ENCODE measurements around the gene STRAP. TPM values are rescaled to one million over a fixed set of nuclear protein-coding genes. Genes with fewer than 3 reads are reported as not detected.
"Not testable (repeated sequence)": the region's sequence is repeated elsewhere in the genome, so short reads cannot be mapped to it uniquely, and the experiment has no call there.

The STRAP gene
- total and polyA plus RNA-seq, 9 of the 15 experiments (the other 6 are each of a cell fraction or from before 2014, with no cell fraction given): 58.5 to 134 (median 89.5) TPM

DNA sequence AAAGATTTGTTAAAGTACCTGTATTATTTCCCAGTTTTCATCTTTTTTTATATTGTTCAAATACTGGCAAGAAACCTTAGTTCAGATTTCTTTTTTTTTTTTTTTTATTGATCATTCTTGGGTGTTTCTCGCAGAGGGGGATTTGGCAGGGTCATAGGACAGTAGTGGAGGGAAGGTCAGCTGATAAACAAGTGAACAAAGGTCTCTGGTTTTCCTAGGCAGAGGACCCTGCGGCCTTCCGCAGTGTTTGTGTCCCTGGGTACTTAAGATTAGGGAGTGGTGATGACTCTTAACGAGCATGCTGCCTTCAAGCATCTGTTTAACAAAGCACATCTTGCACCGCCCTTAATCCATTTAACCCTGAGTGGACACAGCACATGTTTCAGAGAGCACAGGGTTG is 29.7 kb downstream of the STRAP start:
- 11% methylated on average over 3 of the region's 5 CpGs for WGBS (ENCODE audit: insufficient coverage, low coverage, missing lambda C conversion rate)
- H3K9me1 ChIP-seq (ENCODE audit: control insufficient read depth, insufficient read depth, low read length); CTCF ChIA-PET (ENCODE audit: low intra/inter-chr PET ratio); intact Hi-C loops (cut with micrococcal nuclease); POLR2A ChIA-PET; H4K20me1 ChIP-seq (replicated peaks; ENCODE audit: control insufficient read depth, insufficient read depth, low read length); H3K27me3 ChIP-seq (ENCODE audit: control insufficient read depth in 2 of 2, insufficient read depth in 2 of 2, low read length in 2 of 2); FAIRE-seq; H3K4me1 ChIP-seq (replicated peaks in 1 of 2; ENCODE audit: control insufficient read depth in 2 of 2, insufficient read depth in 2 of 2, low read length in 2 of 2); H3K4me2 ChIP-seq (ENCODE audit: insufficient read depth, low read length); H3K9me3 ChIP-seq (replicated peaks; ENCODE audit: control insufficient read depth, insufficient read depth, low read depth, low read length); in situ Hi-C loops (cut with MboI); DNase-seq (ENCODE audit: extremely low read depth in 1 of 4, low spot score in 3 of 4); H3K79me2 ChIP-seq (ENCODE audit: control insufficient read depth, insufficient read depth, low read length); H3K36me3 ChIP-seq (ENCODE audit: control insufficient read depth, insufficient read depth, low read length): not testable (repeated sequence)
- peak; percentile 34 for ATAC-seq
- BruUV-seq (replicated peaks): TSS peak; percentile 52
- Histone ChIP-seq H3K9ac (ENCODE audit: insufficient read depth in 1 of 2, low read depth in 2 of 2, low read length in 2 of 2) (peak overlapping the region in 1 of 2 experiments; percentile 59; a peak in 1 of 4 replicates), H3K4me3 (peak overlapping the region; percentile 59), H3K27ac (ENCODE audit: extremely low read depth, low read depth, low read length) (peak overlapping the region; percentile 52; the same call in 1 of the 3 replicates), H2AFZ (ENCODE audit: low read depth, low read length) (peak overlapping the region; percentile 72)
- peak; percentile 61; the same call in 1 of the 2 replicates for TF ChIP-seq CBFA2T3 (IDR thresholded peaks at IDR 0.05)
- TF ChIP-seq CBFA2T2 (conservative IDR thresholded peaks at IDR 0.05): peak; percentile 35
- TF ChIP-seq DPF2 (IDR thresholded peaks at IDR 0.05): peak; percentile 26; the same call in 1 of the 2 replicates

DNA sequence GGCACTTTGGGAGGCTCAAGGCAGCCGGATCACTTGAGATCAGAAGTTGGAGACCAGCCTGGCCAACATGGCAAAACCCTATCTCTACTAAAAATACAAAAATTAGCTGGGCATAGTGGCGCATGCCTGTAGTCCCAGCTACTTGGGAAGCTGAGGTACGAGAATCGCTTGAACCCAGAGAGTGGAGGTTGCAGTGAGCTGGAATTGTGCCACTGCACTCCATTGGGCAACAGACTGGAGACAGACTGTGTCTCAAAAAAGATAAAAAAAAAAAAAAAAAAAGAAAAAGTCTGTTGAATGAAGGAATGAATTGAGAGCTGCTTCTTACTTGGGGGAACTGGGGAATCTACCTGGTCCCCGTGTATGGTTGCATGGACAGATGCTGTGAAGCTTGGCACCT is 31.9 kb downstream of the STRAP start:
- H3K27me3 ChIP-seq (ENCODE audit: control insufficient read depth in 2 of 2, insufficient read depth in 2 of 2, low read length in 2 of 2); H3K79me2 ChIP-seq (ENCODE audit: control insufficient read depth, insufficient read depth, low read length); H3K4me2 ChIP-seq (ENCODE audit: insufficient read depth, low read length); H3K4me1 ChIP-seq (replicated peaks in 1 of 2; ENCODE audit: control insufficient read depth in 2 of 2, insufficient read depth in 2 of 2, low read length in 2 of 2); H3K9me3 ChIP-seq (replicated peaks; ENCODE audit: control insufficient read depth, insufficient read depth, low read depth, low read length); BruUV-seq (replicated peaks); H3K9me1 ChIP-seq (ENCODE audit: control insufficient read depth, insufficient read depth, low read length); H3K4me3 ChIP-seq; H4K20me1 ChIP-seq (replicated peaks; ENCODE audit: control insufficient read depth, insufficient read depth, low read length); H2AFZ ChIP-seq (ENCODE audit: low read depth, low read length); FAIRE-seq; H3K36me3 ChIP-seq (ENCODE audit: control insufficient read depth, insufficient read depth, low read length); DNase-seq (ENCODE audit: extremely low read depth in 1 of 4, low spot score in 3 of 4); H3K27ac ChIP-seq (ENCODE audit: extremely low read depth, low read depth, low read length); intact Hi-C loops (cut with micrococcal nuclease); H3K9ac ChIP-seq (ENCODE audit: insufficient read depth in 1 of 2, low read depth in 2 of 2, low read length in 2 of 2); CTCF ChIA-PET (ENCODE audit: low intra/inter-chr PET ratio); ATAC-seq; in situ Hi-C loops (cut with MboI): not testable (repeated sequence)
- 67% methylated on average over 4 of the region's 5 CpGs for WGBS (ENCODE audit: insufficient coverage, low coverage, missing lambda C conversion rate)
- POLR2A ChIA-PET: interaction anchor here (1.3 kb wide), 1 partner anchor 13 kb away, joined by 4 read pairs; no protein-coding TSS in a partner anchor
